HEK293T (cell line): ENCODE measurements around the gene IGF2BP2.

ENCODE experiments used
- CTCF ChIA-PET: fragments of 350-600 bp; formaldehyde crosslinking; extraction: SDS; loops from one replicate; lab custom pipeline; 2021; ENCODE audit warnings: antibody characterized with exemption, inconsistent platforms; lab: Yijun Ruan, JAX
- POLR2A ChIA-PET: fragments of 350-600 bp; formaldehyde crosslinking; extraction: SDS; loops from one replicate; lab custom pipeline; 2020; ENCODE audit warnings: antibody characterized with exemption, inconsistent platforms; lab: Yijun Ruan, JAX
- DNase-seq: peaks from one replicate; pipeline ENCODE4 v3.0.0; 2012; ENCODE audit warnings: mixed read lengths; ENCODE audit errors: extremely low spot score
- ARNT ChIP-seq: fragments of 450-650 bp; IDR thresholded peaks from 2 replicates; pipeline ENCODE4 v1.6.1; 2017; ENCODE audit warnings: mild to moderate bottlenecking
- BHLHE40 ChIP-seq: fragments of 450-650 bp; IDR thresholded peaks from 2 replicates; pipeline ENCODE4 v1.6.1; 2016; ENCODE audit warnings: mild to moderate bottlenecking, moderate library complexity, borderline replicate concordance
- CTBP1 ChIP-seq: fragments of 450-650 bp; IDR thresholded peaks from 2 replicates; pipeline ENCODE4 v1.6.1; 2016; ENCODE audit warnings: borderline replicate concordance
- ELF4 ChIP-seq: fragments of 450-650 bp; IDR thresholded peaks from 2 replicates; pipeline ENCODE4 v1.6.1; 2017; ENCODE audit warnings: antibody characterized with exemption
- FOXA1 ChIP-seq: fragments of 450-650 bp; IDR thresholded peaks from 2 replicates; pipeline ENCODE4 v1.6.1; 2016; ENCODE audit warnings: mild to moderate bottlenecking
- FOXK2 ChIP-seq: fragments of 450-650 bp; IDR thresholded peaks from 2 replicates; pipeline ENCODE4 v1.6.1; 2016; ENCODE audit warnings: mild to moderate bottlenecking
- FOXM1 ChIP-seq: fragments of 450-650 bp; IDR thresholded peaks from 2 replicates; pipeline ENCODE4 v1.6.1; 2017; ENCODE audit warnings: mild to moderate bottlenecking, borderline replicate concordance
- HDGF ChIP-seq: fragments of 450-650 bp; IDR thresholded peaks from 2 replicates; pipeline ENCODE4 v1.6.1; 2017; ENCODE audit warnings: antibody characterized with exemption, borderline replicate concordance
- L3MBTL2 ChIP-seq: fragments of 450-650 bp; conservative IDR thresholded peaks from 2 replicates; pipeline ENCODE4 v1.6.1; 2016; ENCODE audit warnings: mild to moderate bottlenecking
- LEF1 ChIP-seq: fragments of 450-650 bp; IDR thresholded peaks from 2 replicates; pipeline ENCODE4 v1.6.1; 2017; ENCODE audit warnings: mild to moderate bottlenecking, borderline replicate concordance
- NFRKB ChIP-seq: fragments of 450-650 bp; IDR thresholded peaks from 2 replicates; pipeline ENCODE4 v1.6.1; 2016; ENCODE audit warnings: mild to moderate bottlenecking, moderate library complexity
- PKNOX1 ChIP-seq: fragments of 450-650 bp; IDR thresholded peaks from 2 replicates; pipeline ENCODE4 v1.6.1; 2016
- SP1 ChIP-seq: fragments of 450-650 bp; IDR thresholded peaks from 2 replicates; pipeline ENCODE4 v1.6.1; 2017
- SUZ12 ChIP-seq: fragments of 450-650 bp; IDR thresholded peaks from 2 replicates; pipeline ENCODE4 v1.6.1; 2016; ENCODE audit warnings: mild to moderate bottlenecking
- TARDBP ChIP-seq: fragments of 450-650 bp; IDR thresholded peaks from 2 replicates; pipeline ENCODE4 v1.6.1; 2016
- ZNF384 ChIP-seq: fragments of 450-650 bp; IDR thresholded peaks from 2 replicates; pipeline ENCODE4 v1.6.1; 2016

The IGF2BP2 gene

DNA sequence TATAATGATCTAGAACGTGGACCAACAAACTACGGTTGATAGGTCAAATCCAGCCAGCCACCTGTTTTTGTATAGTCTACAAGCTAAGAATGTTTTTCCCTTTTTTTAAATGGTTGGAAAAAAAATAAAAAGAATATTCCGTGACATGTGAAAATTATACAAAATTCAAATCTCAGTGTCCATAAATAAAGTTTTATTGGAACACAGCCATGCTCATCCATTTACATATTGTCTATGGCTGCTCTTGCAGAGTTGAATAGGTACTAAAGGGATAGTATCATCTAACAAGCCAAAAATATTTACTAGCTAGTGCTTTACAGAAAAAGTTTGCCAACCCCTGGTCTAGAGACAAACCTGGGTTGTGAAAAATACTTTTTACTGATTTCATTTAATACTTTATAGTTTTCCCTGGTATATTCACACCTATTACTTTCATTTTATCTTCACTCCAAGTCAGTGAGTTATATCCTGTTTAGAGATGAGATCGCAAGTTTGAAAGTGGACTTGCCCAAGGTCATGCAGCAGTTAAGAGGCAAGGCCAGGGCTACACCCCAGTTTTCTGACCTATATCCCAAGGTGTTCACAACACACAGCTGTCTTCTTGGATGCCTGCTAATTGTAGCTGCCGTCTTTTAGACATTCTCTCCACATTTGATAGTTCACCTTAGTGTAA lies 58.4 kb downstream of the IGF2BP2 start:
- CTCF ChIA-PET: interaction anchor here (0.6 to 1.1 kb wide), 3 partner anchors 11 to 106 kb away, joined by 3 read pairs; no protein-coding TSS in a partner anchor
- DNase-seq: no peak
- TF ChIP-seq L3MBTL2 (no peak), CTBP1 (no peak), ARNT (no peak), BHLHE40 (no peak), ELF4 (no peak), PKNOX1 (no peak), SUZ12 (no peak), NFRKB (no peak), FOXK2 (no peak), LEF1 (no peak), FOXM1 (no peak), TARDBP (no peak), HDGF (no peak), SP1 (no peak), FOXA1 (no peak), ZNF384 (no peak)
- POLR2A ChIA-PET: no interaction called here

GRCh38 chr3:185764980-185765370 lies 59.9 kb downstream of the IGF2BP2 start:
- DNase-seq: no peak
- TF ChIP-seq ZNF384 (no peak), CTBP1 (no peak), LEF1 (no peak), SP1 (no peak), PKNOX1 (no peak), ARNT (no peak), ELF4 (no peak), TARDBP (no peak), NFRKB (no peak)
- CTCF ChIA-PET: interaction anchor here (0.7 kb wide), 1 partner anchor 105 kb away, joined by 3 read pairs; no protein-coding TSS in a partner anchor
- POLR2A ChIA-PET: interaction anchor here (0.9 kb wide), 1 partner anchor 13 kb away, joined by 3 read pairs; no protein-coding TSS in a partner anchor

- ChIA-PET CTCF (interaction anchor here (0.7 to 1.1 kb wide), 2 partner anchors 104 kb away, joined by 3 read pairs; no protein-coding TSS in a partner anchor), POLR2A (interaction anchor here (0.9 kb wide), 1 partner anchor 14 kb away, joined by 3 read pairs; no protein-coding TSS in a partner anchor)
- TF ChIP-seq FOXK2: no peak
- TF ChIP-seq CTBP1: no peak
- TF ChIP-seq NFRKB: no peak
- TF ChIP-seq ARNT: no peak
- no peak for TF ChIP-seq ZNF384
- TF ChIP-seq BHLHE40: no peak
- no peak for TF ChIP-seq LEF1
- DNase-seq: no peak
These were observed 60.5 kb downstream of the IGF2BP2 start for GRCh38 chr3:185764163-185764979.

DNA sequence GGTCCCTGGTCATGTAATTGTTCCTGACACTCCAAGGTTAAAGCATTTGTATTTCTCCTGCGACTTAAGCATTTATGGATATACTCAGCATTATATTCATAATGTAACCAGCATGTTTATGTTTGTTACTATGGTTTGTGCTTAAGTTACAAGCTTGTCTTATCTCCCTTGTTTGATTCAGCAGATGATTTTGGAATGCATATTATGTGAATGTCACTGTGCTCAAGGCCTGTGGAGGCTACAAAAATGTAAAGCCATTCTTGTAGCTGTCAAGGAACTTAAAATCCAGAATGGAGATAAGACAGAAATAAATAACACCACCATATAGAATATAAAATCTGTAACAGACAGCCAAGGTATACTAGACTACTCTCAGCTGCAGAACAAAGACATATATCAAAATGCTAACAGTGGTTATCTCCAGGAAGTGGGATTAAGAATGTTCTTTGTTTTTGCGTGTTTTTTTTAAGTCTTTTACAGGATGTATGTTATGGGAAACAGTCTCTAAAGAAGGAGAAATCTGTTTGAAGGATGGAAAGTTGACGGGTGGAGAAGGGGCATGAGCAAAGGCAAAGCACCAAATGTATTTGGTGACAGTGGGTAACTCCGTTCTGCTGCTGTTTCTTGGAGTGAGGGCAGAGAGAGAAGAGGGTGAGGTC lies 61.4 kb downstream of the IGF2BP2 start:
- no peak for TF ChIP-seq ZNF384
- TF ChIP-seq L3MBTL2: no peak
- no peak for TF ChIP-seq CTBP1
- no peak for TF ChIP-seq ARNT
- TF ChIP-seq NFRKB: no peak
- no peak for TF ChIP-seq TARDBP
- TF ChIP-seq SP1: no peak
- TF ChIP-seq PKNOX1: no peak
- no peak for TF ChIP-seq FOXK2
- no peak for TF ChIP-seq LEF1
- TF ChIP-seq ELF4: no peak
- TF ChIP-seq BHLHE40: no peak
- TF ChIP-seq SUZ12: no peak
- no peak for TF ChIP-seq FOXM1
- ChIA-PET POLR2A (no interaction called here), CTCF (interaction anchor here (1.1 kb wide), 1 partner anchor 103 kb away, joined by 3 read pairs; no protein-coding TSS in a partner anchor)
- DNase-seq: no peak

DNA sequence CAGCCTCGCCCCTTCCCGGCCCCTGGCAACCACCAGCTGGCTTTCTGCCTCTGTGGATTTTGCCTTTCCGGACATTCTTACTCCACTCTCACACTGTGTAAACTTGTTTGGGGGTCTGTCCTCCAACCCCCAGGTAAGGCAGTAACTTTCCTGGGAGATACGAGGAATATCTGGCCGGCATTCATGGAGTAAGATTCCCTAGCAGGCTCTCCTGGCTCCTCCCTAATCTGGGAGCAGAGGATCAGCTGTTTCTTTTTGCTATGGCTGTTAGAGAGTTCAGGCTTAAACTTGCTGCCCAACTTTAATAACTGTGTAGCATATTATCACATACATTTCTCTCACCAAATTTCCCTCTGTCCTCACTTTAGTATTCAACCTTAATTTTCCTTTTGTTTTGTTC lies 64.3 kb downstream of the IGF2BP2 start:
- CTCF ChIA-PET: interaction anchor here (0.6 to 0.9 kb wide), 2 partner anchors 14 to 26 kb away, joined by 3 to 6 read pairs; no protein-coding TSS in a partner anchor
- no peak for TF ChIP-seq HDGF
- TF ChIP-seq NFRKB: no peak
- no peak for TF ChIP-seq FOXA1
- no peak for TF ChIP-seq L3MBTL2
- no peak for TF ChIP-seq FOXM1
- no peak for TF ChIP-seq ARNT
- no peak for TF ChIP-seq LEF1
- no peak for TF ChIP-seq FOXK2
- no peak for TF ChIP-seq SUZ12
- no peak for TF ChIP-seq SP1
- TF ChIP-seq CTBP1: no peak
- no peak for DNase-seq
- POLR2A ChIA-PET: no interaction called here
